ENCODE results near the gene CCDC157. TPM values are rescaled to one million over a fixed set of nuclear protein-coding genes. Genes with fewer than 3 reads are reported as not detected.

The CCDC157 gene
- total RNA-seq, 1 donor = 2.9 TPM

DNA sequence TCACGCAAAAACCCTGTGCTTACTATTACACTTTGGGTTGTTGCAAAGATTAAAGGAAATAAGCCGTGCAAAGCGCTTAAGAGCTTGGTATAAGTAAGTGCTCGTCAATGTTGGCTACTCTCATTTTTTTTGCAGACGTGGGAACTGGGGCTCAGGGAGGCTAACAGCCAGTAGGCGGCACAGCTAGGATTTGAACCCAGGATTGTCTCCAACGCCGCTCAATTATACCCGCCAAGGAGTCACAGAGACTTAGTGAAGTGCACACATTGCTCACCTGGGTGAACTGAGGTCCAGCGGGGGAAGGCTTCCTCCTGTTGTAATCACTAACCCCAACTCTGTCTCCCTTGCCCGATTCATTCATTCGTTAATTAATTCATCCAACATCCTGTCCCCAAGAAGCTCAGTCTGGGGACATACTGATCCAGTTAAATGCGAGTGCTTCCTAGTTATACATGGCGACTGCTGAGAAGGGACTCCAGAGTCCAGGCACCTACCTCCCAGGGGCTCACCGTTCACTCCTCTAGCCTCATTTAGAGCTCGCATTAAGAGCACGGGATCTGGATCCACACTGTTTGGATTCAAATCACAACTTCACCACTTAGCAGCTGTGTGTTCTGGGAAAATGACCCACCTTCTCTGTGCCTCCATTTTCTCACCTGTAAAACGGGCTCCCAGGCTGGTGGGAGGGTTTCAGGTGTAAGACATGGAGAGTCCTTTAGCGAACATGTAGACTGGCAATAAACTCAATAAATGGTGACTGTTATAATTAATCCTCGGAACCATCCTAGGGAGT is 67.9 kb downstream of the CCDC157 start:
- DNase-seq (ENCODE audit: insufficient read length, low spot score, missing footprints) = no peak

DNA sequence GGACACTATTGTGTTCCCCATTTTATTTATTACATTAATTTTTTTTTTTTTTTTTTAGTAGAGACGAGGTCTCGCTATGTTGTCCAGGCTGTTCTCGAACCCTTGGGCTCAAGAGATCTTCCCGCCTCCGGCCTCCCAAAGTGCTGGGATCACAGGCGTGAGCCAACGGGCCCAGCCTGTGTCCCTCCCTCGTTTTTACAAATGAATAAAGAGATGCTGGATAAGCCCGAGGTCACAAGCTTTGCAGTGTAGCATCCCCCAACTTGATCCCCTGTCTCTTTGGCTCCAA is 68.5 kb downstream of the CCDC157 start:
- Histone ChIP-seq H3K79me2 (ENCODE audit: insufficient read depth, low read length) (peaks cover 3% of the 10 kb centered on the region), H3K4me1 (ENCODE audit: insufficient read depth, low read length) (peaks cover 56% of the 10 kb centered on the region)
- TF ChIP-seq, protein P1, sequence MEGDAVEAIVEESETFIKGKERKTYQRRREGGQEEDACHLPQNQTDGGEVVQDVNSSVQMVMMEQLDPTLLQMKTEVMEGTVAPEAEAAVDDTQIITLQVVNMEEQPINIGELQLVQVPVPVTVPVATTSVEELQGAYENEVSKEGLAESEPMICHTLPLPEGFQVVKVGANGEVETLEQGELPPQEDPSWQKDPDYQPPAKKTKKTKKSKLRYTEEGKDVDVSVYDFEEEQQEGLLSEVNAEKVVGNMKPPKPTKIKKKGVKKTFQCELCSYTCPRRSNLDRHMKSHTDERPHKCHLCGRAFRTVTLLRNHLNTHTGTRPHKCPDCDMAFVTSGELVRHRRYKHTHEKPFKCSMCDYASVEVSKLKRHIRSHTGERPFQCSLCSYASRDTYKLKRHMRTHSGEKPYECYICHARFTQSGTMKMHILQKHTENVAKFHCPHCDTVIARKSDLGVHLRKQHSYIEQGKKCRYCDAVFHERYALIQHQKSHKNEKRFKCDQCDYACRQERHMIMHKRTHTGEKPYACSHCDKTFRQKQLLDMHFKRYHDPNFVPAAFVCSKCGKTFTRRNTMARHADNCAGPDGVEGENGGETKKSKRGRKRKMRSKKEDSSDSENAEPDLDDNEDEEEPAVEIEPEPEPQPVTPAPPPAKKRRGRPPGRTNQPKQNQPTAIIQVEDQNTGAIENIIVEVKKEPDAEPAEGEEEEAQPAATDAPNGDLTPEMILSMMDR (IDR thresholded peaks at IDR 0.05; ENCODE audit: extremely low read depth, low read depth, low read length) = no peak

More for the DNA sequence above, 67.9 kb downstream of the CCDC157 start:
- H3K36me3 ChIP-seq (ENCODE audit: insufficient read depth, low read length) = peaks cover 11% of the 10 kb centered on the region
- H2AFZ ChIP-seq (ENCODE audit: low read length) = peak overlapping the region; percentile 84
- H3K4me3 ChIP-seq (ENCODE audit: insufficient read depth, low read length) = peak overlapping the region; percentile 73
- peak overlapping the region; percentile 93 for H3K4me2 ChIP-seq (ENCODE audit: insufficient read depth, low read length)
- TF ChIP-seq, protein P1 (IDR thresholded peaks at IDR 0.05; ENCODE audit: extremely low read depth, low read depth, low read length) = peak; percentile 12
- peaks cover 61% of the 10 kb centered on the region for H3K4me1 ChIP-seq (ENCODE audit: insufficient read depth, low read length)
- H3K27me3 ChIP-seq (ENCODE audit: insufficient read depth, low read length) = no peaks in the 10 kb centered on the region
- H3K9me3 ChIP-seq (ENCODE audit: low read depth, low read length) = no peaks in the 10 kb centered on the region
- H3K79me2 ChIP-seq (ENCODE audit: insufficient read depth, low read length) = peaks cover 3% of the 10 kb centered on the region
- H4K20me1 ChIP-seq (ENCODE audit: insufficient read depth, low read length) = no peaks in the 10 kb centered on the region
- H3K27ac ChIP-seq (ENCODE audit: low read depth, low read length) = peak overlapping the region; percentile 97

GRCh38 chr22:30425616-30426387 is 69.0 kb downstream of the CCDC157 start, which contains the start of gene MTFP1:
Gene MTFP1, plus strand, starts transcription at chr22:30425768. Its CDS starts 112 bp downstream, at chr22:30425880.
- H3K36me3 ChIP-seq (ENCODE audit: insufficient read depth, low read length) = peaks cover 11% of the 10 kb centered on the region
- H3K4me1 ChIP-seq (ENCODE audit: insufficient read depth, low read length) = peaks cover 50% of the 10 kb centered on the region
- peak within 1 kb of the TSS; percentile 84 for H2AFZ ChIP-seq (ENCODE audit: low read length)
- peak within 1 kb of the TSS; percentile 97 for H3K27ac ChIP-seq (ENCODE audit: low read depth, low read length)
- no peaks in the 10 kb centered on the region for H3K9me3 ChIP-seq (ENCODE audit: low read depth, low read length)
- peak within 1 kb of the TSS; percentile 79 for H3K4me3 ChIP-seq (ENCODE audit: insufficient read depth, low read length)
- peak within 1 kb of the TSS; percentile 93 for H3K4me2 ChIP-seq (ENCODE audit: insufficient read depth, low read length)
- no peak for DNase-seq (ENCODE audit: insufficient read length, low spot score, missing footprints)
- TF ChIP-seq, protein P1 (IDR thresholded peaks at IDR 0.05; ENCODE audit: extremely low read depth, low read depth, low read length) = no peak
- H3K27me3 ChIP-seq (ENCODE audit: insufficient read depth, low read length) = no peaks in the 10 kb centered on the region
- H4K20me1 ChIP-seq (ENCODE audit: insufficient read depth, low read length) = no peaks in the 10 kb centered on the region
- H3K79me2 ChIP-seq (ENCODE audit: insufficient read depth, low read length) = peaks cover 3% of the 10 kb centered on the region

More for the DNA sequence above, 68.5 kb downstream of the CCDC157 start:
- H2AFZ ChIP-seq (ENCODE audit: low read length) = peak overlapping the region; percentile 80
- no peaks in the 10 kb centered on the region for H3K9me3 ChIP-seq (ENCODE audit: low read depth, low read length)
- peak overlapping the region; percentile 97 for H3K27ac ChIP-seq (ENCODE audit: low read depth, low read length)
- H3K27me3 ChIP-seq (ENCODE audit: insufficient read depth, low read length) = no peaks in the 10 kb centered on the region
- H3K4me2 ChIP-seq (ENCODE audit: insufficient read depth, low read length) = peak overlapping the region; percentile 93
- H3K4me3 ChIP-seq (ENCODE audit: insufficient read depth, low read length) = peak overlapping the region; percentile 79
- no peaks in the 10 kb centered on the region for H4K20me1 ChIP-seq (ENCODE audit: insufficient read depth, low read length)
- H3K36me3 ChIP-seq (ENCODE audit: insufficient read depth, low read length) = peaks cover 11% of the 10 kb centered on the region
- DNase-seq (ENCODE audit: insufficient read length, low spot score, missing footprints) = no peak

Small RNA genes lying within 50 kb of the gene (small RNA-seq; reads per million reads assigned to genes)
- not detected for gene AC004832.3
- gene RNU6-564P = 0.67 reads per million

Other genes with a start within 250 kb of the CCDC157 start
- 3.2 and 3.3 TPM in 2 replicates for gene LIF, start 110.2 kb upstream of the CCDC157 start, total RNA-seq
- not detected in 2 replicates for gene OSM, start 90.2 kb upstream of the CCDC157 start, total RNA-seq
- 5.3 and 5.8 TPM in 2 replicates for gene CASTOR1, start 67.5 kb upstream of the CCDC157 start, total RNA-seq
- 30.6 and 32.9 TPM in 2 replicates for gene TBC1D10A, start 30.1 kb upstream of the CCDC157 start, total RNA-seq
- gene SF3A1, start 113 bp upstream of the CCDC157 start, total RNA-seq = 21.7 and 30.6 TPM in 2 replicates
- 20.6 and 23.6 TPM in 2 replicates for gene RNF215, start 30.4 kb downstream of the CCDC157 start, total RNA-seq
- gene SEC14L2, start 40.0 kb downstream of the CCDC157 start, total RNA-seq = 16.6 and 19.2 TPM in 2 replicates
- gene MTFP1, start 68.8 kb downstream of the CCDC157 start, total RNA-seq = 5.3 and 6.9 TPM in 2 replicates
- gene SEC14L3, start 115.0 kb downstream of the CCDC157 start, total RNA-seq = not detected in 2 replicates
- gene SEC14L4, start 148.7 kb downstream of the CCDC157 start, total RNA-seq = under 0.01 TPM in 2 replicates
- not detected in 2 replicates for gene SEC14L6, start 189.7 kb downstream of the CCDC157 start, total RNA-seq
- gene GAL3ST1, start 217.7 kb downstream of the CCDC157 start, total RNA-seq = not detected in 2 replicates
- 61.6 and 64.8 TPM in 2 replicates for gene PES1, start 234.9 kb downstream of the CCDC157 start, total RNA-seq